ENCODE data around the gene RIPOR2.
"Not testable (repeated sequence)": the region's sequence is repeated elsewhere in the genome, so short reads cannot be mapped to it uniquely, and the experiment has no call there.

Gene RIPOR2

DNA sequence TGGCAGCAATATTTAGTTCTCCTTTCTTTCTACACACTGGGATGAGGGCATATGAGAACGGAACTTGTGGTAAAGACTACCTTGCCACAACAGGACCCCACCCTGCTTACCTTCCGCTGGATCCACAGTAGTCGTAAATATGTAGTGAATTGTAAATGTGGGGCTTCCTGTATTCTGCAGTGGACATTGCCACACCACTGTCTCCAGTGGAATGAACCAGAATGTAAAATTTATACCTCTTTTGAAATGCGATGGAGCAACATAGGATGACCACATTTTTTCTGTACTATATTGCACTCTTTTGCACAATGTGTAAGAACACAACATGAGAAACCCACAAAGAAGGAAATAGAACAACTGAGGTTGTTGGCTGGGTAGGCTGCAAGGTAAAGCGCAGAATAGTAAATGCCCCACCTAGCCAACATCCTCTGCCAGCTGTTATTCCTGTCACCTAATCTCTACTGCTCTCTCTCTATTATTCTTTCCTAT is 16.1 kb upstream of the RIPOR2 start:
- DNase-seq (ENCODE audit: low read depth, low spot score) = no peak

DNA sequence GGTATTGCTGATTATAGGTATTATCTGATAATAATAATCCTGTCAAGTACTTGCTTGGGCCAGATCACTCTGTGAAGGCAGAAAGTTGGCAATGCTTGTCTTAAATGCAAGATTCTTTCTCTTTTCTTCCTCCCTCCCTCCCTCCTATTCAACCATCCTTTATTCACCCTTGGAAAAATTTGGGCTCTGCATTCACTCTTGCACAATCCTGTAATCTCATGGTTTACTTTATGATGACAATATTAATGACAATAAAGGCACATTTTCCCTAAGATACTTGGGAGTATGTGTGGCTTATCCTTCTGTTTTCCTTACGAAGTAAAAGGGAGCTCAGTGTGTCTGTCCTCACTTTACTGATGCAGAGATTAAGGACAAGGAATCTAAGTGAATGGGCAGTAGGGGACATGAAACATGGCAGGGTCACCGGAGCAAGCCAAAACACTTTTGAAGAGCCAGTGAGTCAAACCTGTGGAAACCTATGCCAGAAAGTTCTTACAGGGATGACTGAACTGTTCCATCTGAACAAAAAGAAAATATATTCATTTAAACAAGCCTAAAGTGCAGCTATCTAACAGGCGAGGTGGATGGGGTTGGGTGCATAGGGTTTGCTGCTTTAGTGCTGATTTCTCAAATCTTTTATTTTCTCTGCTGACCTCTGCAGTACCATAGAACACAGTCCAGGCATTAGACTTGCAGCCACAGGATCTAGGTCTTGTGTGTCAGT is 14.6 kb upstream of the RIPOR2 start:
- DNase-seq (ENCODE audit: low read depth, low spot score) = no peak

DNA sequence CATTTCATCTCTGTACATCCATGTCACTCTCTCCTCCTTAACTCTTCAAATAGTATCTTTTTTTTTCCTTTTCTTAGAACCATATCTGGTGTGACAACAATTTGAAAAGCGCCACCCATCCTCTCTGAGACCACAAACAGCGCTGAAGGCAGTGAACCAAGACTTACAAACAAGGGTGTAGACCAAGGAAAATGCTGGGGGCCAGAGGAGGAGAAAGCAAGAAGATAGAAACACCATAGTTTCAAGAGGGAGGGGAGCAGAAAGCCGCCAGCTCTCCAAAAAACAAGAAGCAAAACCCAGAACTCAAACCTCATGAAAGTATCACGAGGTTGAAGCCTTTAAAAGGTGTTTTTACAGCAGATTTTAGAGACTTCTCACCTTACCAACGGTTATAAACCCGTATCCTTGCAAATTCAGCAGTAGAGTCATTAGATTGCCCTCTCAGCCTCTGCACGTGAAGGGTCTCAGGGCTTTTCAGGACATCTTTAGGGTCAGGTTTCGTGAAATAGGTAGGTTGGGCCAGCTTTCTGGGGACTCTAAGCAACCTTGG is 13.3 kb upstream of the RIPOR2 start:
- DNase-seq (ENCODE audit: low read depth, low spot score) = no peak

DNA sequence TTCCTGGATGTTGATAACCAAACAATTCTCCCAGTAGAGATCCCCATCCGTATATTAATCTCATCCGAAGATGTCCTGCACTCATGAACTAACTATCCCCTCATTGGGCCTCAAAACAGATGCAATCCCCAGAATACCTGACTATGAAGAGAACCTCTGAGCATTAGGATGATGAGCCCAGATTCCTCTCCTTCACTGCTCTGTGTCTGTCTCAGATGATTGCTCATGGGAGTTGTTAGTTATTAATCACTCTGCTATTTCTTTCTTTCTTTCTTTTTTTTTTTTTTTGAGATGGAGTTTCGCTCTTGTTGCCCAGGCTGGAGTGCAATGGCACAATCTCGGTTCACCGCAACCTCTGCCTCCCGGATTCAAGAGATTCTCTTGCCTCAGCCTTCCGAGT is 12.5 kb upstream of the RIPOR2 start:
- not testable (repeated sequence) for DNase-seq (ENCODE audit: low read depth, low spot score)

DNA sequence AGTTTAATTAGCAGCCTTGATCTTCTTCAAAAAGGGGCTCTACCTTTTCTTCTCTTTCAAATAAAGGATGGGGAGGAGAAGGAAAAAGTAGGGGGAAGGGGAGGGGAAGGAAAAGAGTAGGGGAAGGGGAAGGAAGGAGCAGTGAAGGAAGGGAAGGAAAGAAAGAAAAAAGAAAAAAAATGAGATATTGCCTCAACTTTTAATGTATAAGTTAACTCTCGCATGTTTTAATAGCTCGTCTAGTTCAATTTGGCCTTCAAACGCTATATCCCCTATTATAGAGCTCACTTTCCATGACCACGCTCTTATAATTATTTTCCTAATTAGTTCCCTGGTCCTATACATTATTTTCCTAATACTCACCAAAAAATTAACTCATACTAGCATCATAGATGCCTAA is 11.9 kb upstream of the RIPOR2 start:
- no peak for DNase-seq (ENCODE audit: low read depth, low spot score)

DNA sequence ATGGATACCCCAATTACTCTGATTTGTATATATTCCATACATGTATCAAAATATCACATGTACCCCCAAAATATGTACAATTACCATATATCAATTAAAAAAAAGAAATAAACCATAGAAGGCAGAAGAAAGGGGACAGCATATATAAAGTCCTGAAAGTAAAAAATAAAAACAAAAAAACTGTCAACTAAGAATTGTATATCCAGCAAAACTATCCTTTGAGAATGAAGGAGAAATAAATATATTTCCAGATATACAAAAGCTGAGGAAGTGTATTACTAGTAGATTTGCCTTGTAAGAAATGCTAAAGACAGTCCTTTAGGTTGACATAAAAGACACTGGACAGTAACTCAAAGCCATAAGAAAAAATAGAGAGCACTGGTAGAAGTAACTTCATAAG is 9.3 kb upstream of the RIPOR2 start:
- no peak for DNase-seq (ENCODE audit: low read depth, low spot score)

DNA sequence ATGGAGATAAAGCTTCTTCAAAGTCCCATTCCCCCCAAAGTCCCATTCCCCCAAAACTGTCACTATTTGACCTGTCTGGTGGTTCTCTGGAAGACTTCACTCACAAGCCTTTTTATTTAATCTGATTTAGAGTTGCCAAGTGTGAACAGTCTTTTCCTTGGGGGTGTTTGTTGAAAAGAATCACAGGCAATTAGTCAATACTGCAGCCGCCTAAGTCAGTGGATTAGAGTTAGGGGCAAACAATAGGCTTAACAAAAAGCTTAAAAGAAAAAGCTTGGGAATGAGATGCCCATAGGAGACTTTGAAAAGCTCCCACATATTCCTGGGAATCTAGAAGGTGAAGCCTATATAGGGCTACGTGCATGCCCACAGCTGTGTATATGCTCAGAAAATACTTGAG is 8.0 kb upstream of the RIPOR2 start:
- no peak for DNase-seq (ENCODE audit: low read depth, low spot score)

DNA sequence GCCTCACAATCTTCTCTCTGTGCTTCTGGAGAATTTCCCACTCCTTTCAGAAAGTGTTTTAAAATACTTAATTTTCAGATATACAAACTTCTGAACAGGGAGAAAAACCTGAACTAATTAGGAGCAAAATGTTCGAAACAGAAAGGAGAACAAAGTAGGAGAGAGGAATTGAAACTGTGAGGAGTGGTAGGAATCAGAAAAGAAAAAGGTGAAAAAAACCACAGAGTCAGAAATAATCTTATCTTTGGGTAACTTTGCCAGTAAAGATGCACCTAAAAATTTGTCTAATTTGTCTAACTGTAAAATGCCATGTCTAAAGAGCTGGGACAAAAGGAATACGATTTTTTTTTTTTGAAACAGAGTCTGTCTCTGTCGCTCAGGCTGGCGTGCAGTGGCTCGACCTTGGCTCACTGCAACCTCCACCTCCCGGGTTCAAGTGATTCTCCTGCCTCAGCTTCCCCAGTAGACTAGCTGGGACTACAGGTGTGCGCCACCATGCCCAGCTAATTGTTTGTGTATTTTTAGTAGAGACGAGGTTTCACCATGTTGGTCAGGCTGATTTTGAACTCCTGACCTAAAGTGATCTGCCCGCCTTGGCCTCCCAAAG is 4.7 kb upstream of the RIPOR2 start:
- DNase-seq (ENCODE audit: low read depth, low spot score) = no peak

DNA sequence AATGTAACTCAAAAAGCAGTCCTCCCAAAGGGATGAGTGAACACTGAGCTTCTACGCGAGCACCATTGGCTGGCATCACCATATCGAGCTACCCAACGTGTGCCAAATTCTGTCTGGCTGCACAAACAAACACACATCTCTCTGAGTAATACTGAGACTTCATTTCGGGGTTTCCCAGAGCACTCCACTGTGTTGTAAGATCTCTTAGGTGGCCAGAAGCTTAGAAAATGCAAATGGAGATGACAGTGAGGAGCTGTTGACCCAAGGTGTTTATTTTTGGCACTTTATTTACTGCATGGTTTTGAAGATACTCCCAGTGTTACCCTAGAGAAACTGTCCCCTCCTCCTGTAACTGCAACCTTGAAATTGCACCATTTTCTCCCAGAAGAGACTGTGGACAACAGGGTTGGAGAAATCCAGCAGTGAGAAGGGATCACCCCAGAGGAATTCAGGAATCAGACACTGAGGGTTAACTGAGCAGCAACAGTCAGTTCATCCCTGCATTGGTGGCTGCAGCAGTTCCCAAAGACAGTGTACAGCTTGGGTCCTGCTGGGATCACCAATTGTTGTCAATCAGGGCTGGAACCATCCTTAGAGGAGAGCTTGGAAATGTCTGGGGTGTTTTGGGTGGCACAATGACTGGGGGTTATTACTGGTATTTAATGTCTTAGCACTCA is 1.0 kb upstream of the RIPOR2 start:
- peak; percentile 18 for DNase-seq (ENCODE audit: low read depth, low spot score)

DNA sequence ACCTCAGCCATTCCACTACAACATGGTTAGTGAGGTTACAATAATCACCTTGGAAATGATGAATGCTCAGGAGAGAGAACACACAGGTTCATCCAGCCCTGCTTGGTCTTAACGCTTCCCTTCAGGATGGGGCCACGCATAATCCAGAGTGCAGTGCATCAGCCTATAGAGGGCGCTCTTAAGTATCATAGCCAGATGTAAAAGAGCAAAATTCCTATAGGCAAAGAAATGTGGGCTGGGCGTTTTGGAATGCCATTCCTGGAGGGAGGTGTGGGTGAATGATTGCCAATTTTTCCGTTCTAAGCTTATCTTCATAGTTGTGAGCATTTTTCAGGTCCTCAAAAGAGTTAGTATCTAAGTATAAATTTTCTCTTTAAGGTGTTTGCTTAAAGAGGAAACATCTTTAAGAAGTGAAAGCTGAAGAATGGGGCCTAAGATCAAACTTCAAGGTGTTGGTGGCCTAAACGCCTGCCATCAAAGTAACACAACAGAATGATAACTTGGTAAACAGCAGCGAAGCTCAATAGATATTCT is 1.8 kb downstream of the RIPOR2 start:
- no peak for DNase-seq (ENCODE audit: low read depth, low spot score)

DNA sequence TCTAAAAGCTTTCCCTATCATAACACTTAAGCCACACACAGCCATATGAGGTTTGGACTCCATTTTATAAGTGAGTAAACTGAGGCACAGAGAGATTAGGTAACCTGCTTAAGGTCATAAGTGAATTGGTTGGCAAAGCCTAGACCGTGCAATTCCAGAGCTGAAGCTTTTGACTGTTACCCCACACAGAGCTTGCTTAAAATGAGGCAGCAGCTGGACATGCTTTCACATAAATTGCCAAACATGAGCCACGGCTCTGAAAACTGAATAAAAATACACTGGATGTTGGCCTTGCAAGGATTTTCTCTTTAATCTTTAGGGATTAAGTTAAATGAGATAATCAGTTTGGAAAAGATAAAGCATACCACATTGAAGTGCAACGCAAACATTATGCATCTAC is 2.5 kb downstream of the RIPOR2 start:
- no peak for DNase-seq (ENCODE audit: low read depth, low spot score)

DNA sequence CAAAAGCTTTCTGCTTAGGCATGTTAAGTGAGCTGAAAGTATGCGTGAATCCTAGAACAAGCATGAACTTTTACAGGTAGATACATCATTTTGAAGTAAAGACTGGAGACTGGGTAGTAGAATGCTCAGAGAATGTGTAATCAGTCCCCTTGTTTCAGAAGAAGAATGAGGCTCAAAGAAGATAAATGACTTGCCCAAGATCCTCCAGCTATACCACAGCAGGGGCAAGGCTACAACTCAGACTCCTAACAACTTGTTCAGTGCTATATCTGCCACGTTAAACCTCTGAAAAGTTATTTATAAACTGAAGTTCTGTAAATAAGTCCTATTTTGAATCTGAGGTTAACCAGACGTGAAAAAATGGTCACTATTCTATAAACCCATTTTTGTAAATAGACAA is 2.9 kb downstream of the RIPOR2 start:
- no peak for DNase-seq (ENCODE audit: low read depth, low spot score)

DNA sequence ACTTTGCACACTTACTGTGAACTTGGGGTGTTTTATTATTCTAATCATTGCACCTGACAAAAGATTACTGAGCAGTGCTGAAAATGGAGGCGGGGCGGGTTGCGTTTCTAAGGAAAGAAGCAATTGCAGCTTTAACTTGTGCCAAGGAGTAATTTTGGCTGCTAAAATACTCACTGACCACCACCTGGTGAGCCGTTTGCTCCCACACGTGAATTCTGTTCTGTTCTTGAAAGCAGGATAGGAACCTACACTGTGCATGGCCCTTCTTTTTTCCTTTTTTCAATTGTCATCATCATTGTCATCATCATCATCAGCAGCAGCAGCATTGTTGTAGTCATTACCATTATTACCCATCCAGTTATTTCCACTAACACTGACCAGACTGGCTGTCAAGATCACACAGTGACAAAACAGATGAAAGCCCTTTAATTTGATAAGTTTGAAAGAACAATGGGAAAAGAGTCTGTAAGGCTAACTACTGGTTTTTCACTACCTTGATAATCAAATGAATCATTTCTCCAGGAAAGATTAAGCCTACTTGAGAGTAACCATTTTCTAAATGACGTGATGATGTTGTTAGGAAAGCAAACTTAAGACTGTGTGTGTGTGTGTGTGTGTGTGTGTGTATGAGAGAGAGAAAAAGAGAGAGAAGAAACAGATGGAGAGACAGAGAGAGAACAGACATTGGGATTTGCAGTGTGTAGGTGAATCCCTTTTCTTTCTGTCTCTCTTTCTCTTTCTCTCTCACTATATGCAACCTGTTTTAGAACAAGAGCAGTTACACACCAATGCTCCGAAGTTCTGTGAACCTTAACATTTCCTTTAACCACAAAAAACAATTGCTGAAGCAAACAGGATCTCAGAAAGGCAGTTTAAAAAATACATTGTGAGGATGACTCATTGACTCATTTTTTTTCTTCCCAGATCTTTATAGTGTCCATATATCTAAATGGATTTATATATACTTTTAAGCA is 3.8 kb downstream of the RIPOR2 start:
- no peak for DNase-seq (ENCODE audit: low read depth, low spot score)

DNA sequence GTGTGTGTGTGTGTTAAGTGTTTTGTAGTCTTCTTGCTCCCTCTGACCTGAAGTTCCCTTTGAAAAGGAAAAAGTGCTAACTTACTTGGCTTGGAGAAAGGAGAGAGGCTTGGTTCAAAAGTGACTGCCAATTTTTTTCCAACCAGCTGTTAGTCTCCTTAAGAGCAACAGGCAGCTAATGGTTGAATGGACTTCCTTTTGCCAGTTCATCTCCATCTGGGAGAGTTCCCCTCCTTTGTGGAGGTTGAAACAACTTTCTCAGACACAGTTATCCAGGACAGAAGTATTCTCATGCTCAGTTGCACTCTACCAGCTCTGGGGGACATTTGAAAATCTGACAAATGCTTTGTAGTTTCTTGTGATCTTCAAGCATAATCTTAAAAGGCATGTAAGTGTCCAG is 4.5 kb downstream of the RIPOR2 start:
- no peak for DNase-seq (ENCODE audit: low read depth, low spot score)

DNA sequence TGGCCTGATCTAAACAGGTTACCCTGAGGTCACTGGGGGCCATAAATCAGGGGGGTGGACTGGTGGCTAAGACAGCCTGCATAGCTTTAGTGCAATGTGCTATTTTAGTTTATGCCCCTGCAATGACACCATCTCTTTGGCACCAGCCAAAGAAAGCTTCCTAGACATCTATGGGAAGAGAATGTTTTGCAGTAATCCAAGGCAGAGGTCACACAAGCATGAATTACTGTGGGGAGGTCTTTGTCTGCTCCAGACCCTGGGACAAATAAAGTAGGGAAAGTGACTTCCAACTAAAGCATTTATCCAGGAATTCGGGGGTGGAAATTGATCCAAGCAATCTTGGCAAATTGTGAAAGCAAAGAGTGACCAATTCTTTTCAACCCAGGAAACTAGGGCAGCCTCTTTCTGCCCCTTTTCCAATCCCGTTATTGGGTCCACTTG is 5.3 kb downstream of the RIPOR2 start:
- DNase-seq (ENCODE audit: low read depth, low spot score) = no peak

DNA sequence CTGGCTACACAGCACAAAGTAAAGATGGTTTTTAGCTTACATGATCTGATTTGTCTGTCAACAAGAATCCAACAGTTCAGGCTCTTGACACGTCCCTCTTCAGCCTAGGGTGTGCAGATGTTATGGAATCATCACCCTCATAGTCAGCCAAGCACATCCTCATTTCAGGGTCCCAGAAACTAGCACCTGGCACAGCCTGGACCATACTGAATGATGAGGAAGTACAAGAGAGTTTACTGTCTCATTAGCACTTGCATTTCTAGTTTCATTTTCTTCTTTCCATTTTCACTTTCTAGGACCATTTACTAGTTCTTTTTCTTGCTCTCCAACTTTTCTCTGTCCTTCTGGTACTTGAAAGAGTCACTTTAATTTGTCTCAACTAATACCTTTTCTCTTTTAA is 6.5 kb downstream of the RIPOR2 start:
- no peak for DNase-seq (ENCODE audit: low read depth, low spot score)

DNA sequence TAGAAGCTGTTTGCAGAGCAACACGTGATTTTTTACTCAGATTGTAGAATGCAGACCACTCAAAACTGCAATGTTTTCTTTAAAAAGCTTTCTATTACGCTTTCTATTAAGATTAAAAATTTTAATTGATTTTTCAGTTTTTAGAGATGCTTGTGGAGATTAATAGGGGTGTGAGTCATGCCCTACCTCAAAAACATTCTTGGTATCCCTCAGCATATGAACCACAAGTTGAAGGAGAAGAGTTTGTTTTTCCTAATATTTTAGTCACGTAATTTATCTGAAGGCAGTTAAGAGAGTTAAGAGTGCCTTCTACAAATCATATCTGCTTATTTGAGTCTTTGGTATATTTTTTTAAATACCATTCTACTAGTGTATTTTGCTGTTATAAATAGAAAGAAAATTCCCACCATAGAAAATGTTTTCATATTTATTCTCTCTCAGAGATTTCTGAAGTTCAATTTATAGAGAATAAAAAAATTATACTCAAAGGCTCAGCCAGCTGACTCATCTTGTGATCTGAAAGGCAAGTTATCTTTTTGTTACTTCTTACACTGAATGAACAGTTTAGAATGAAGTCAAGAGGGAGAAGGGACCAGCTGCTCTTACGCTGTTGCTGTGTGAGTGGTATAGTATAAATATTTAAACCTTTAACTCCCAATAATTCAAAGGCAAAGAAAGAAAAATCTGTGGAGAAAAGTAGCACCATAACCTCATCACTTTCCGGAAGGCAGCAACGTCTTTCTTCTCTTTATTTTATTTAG is 7.6 kb downstream of the RIPOR2 start:
- no peak for DNase-seq (ENCODE audit: low read depth, low spot score)

DNA sequence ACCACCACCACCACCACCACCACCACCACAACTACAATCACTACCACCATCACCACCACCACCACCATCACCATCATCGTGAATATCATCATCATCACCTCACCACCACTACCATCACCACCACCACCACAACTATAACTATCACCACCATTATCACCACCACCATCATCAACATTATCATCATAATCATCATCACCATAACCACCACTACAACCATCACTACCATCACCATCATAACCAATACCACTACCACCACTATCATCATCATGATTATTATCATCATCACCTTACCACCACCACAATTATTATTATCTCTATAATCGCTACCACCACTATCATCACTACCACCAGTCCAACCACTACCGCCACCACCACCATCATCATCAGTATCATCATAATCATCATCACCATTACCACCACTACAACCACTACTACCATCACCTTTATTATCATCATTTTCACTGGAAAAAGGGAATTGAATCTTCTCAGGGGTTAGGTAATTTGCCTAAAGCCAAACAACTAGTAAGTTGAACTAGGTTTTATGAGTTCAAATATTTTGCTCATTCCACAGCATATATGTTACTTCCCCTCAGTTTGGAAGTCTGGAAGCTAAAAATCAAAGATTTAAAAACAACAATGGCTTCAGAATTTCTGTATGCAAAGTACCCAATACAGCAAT is 8.3 kb downstream of the RIPOR2 start:
- DNase-seq (ENCODE audit: low read depth, low spot score) = no peak

DNA sequence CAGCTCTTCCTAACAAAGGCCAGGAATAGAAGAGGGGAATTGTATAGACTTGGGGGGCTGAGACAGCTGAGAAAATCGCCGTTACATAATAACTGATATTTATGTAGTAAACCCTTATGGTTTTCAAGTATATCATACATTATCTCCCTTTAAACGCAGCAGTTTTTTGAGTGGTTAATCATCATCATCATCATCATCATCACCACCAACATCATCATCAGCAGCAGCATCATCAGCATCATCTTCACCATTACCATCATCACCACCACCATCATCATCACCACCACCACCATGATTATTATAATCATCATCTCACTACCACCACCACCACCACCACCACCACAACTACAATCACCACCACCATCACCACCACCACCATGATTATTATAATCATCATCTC is 9.1 kb downstream of the RIPOR2 start:
- not testable (repeated sequence) for DNase-seq (ENCODE audit: low read depth, low spot score)

DNA sequence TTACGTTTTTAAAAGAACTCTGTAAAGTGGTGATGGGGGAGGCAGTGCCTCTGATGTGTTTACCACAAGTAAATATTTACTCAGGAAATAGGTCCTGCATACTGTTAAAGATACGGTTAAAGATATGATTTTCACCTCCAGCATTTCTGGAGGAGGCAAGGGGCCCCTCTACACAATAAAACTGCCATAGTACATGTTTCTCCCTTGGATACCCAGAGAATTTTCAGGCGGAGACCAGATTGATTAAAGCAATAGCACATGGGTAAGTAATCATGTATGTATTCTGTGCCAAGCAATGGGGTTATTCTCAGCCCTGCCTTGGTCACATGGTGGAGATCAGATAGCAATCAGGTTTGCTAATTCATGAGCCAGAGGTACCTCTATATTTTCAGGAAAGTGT is 9.6 kb downstream of the RIPOR2 start:
- no peak for DNase-seq (ENCODE audit: low read depth, low spot score)
